Parathyroid adenoma (tissue), 2 donors: Measurements from ENCODE around the gene SMPDL3B.
"Not testable (repeated sequence)": the region's sequence is repeated elsewhere in the genome, so short reads cannot be mapped to it uniquely, and the experiment has no call there.

Experiments used
- H2AFZ ChIP-seq: fragments of 300-600 bp; sonication (generic); one replicate; pipeline ENCODE4 v1.7.0; 2017; ENCODE audit warnings: antibody characterized with exemption, mild to moderate bottlenecking
- H3K27ac ChIP-seq: fragments of 300-600 bp; sonication (generic); one replicate; pipeline ENCODE4 v1.7.0; 2017
- H3K27me3 ChIP-seq: fragments of 300-600 bp; sonication (generic); one replicate; pipeline ENCODE4 v1.7.0; 2017; ENCODE audit warnings: low read length; ENCODE audit not compliant: control insufficient read depth, insufficient read depth
- H3K36me3 ChIP-seq: fragments of 300-600 bp; sonication (generic); one replicate; pipeline ENCODE4 v1.7.0; 2017; ENCODE audit warnings: low read length; ENCODE audit not compliant: control insufficient read depth, insufficient read depth
- H3K4me1 ChIP-seq: fragments of 300-600 bp; sonication (generic); one replicate; pipeline ENCODE4 v1.7.0; 2017; ENCODE audit warnings: control low read depth
- H3K4me2 ChIP-seq: fragments of 300-600 bp; sonication (generic); one replicate; pipeline ENCODE4 v1.7.0; 2017; ENCODE audit warnings: low read length
- H3K4me3 ChIP-seq: fragments of 300-600 bp; sonication (generic); one replicate; pipeline ENCODE4 v1.7.0; 2017; ENCODE audit warnings: low read depth, low read length
- H3K79me2 ChIP-seq: fragments of 300-600 bp; sonication (generic); one replicate; pipeline ENCODE4 v1.7.0; 2017; ENCODE audit warnings: control low read depth
- H3K9ac ChIP-seq: fragments of 300-600 bp; sonication (generic); one replicate; pipeline ENCODE4 v1.7.0; 2017; ENCODE audit warnings: mild to moderate bottlenecking
- H3K9me3 ChIP-seq: fragments of 300-600 bp; sonication (generic); one replicate; pipeline ENCODE4 v1.7.0; 2017; ENCODE audit warnings: low read length; ENCODE audit not compliant: control insufficient read depth
- TF ChIP-seq, protein P1 (sequence below): fragments of 300-600 bp; sonication (generic); IDR thresholded peaks from one replicate; pipeline ENCODE4 v1.7.0; 2017; ENCODE audit warnings: antibody characterized with exemption, mild to moderate bottlenecking
- donor health status: primary hyperparathyroidism.

SMPDL3B gene

DNA sequence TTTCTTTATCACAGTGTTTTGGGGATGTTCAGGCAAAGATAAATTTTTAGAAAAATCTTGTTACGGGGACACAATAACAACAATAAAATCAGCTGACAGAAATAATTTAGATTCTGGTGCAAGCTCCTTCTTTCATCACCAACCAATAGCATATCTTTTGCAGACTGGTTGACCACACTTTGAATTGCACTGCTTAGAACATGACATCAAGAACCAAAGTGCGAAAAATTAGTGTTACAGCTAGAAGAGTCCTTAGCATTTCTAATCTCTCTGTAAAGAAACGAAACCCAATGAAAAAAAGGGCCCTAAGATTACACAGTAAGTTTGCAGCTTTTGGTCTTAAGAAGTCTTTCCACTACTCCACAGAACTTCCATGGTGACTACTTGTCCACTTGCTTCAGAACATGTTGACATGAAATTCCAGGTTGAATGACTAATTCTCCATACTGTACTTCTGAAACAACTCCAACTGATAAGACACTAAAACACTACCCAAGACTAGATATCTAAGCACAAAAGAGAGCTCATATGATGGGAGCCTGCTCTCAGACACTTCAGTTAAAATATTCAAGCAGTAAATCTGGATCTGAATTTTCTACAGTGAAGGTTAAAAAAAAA lies 56.2 kb downstream of the SMPDL3B start:
- H3K4me1 ChIP-seq, result no peaks in the 10 kb centered on the region
- no peak overlapping the region for H3K4me3 ChIP-seq
- TF ChIP-seq, protein P1, sequence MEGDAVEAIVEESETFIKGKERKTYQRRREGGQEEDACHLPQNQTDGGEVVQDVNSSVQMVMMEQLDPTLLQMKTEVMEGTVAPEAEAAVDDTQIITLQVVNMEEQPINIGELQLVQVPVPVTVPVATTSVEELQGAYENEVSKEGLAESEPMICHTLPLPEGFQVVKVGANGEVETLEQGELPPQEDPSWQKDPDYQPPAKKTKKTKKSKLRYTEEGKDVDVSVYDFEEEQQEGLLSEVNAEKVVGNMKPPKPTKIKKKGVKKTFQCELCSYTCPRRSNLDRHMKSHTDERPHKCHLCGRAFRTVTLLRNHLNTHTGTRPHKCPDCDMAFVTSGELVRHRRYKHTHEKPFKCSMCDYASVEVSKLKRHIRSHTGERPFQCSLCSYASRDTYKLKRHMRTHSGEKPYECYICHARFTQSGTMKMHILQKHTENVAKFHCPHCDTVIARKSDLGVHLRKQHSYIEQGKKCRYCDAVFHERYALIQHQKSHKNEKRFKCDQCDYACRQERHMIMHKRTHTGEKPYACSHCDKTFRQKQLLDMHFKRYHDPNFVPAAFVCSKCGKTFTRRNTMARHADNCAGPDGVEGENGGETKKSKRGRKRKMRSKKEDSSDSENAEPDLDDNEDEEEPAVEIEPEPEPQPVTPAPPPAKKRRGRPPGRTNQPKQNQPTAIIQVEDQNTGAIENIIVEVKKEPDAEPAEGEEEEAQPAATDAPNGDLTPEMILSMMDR, result no peak
- H3K36me3 ChIP-seq, result no peaks in the 10 kb centered on the region
- H3K27me3 ChIP-seq, result no peaks in the 10 kb centered on the region
- no peak overlapping the region for H3K9ac ChIP-seq
- no peak overlapping the region for H3K27ac ChIP-seq
- no peak overlapping the region for H2AFZ ChIP-seq
- H3K79me2 ChIP-seq, result no peaks in the 10 kb centered on the region
- H3K4me2 ChIP-seq, result no peak overlapping the region
- no peaks in the 10 kb centered on the region for H3K9me3 ChIP-seq

DNA sequence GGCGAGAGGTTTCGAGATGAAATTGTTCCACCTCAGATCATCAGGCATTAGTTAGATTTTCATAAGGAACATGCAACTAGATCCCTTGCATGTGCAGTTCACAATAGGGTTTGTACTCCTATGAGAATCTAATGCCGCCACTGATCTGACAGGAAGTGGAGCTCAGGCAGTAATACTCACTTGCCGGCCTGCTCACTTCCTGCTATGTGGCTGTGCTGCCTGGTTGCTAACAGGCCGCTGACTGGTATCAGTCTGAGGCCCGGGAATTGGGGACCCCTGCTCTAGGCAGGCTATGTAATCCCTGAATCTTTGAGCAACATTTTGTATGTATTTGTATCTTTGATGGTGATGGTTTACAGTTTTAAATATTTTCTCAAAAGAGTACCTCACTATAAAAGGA lies 57.5 kb downstream of the SMPDL3B start:
- Histone ChIP-seq H3K4me1 (no peaks in the 10 kb centered on the region), H3K4me3 (no peak overlapping the region), H3K27me3 (no peaks in the 10 kb centered on the region), H3K79me2 (no peaks in the 10 kb centered on the region), H3K36me3 (no peaks in the 10 kb centered on the region), H2AFZ (no peak overlapping the region), H3K27ac (no peak overlapping the region), H3K4me2 (no peak overlapping the region), H3K9me3 (no peaks in the 10 kb centered on the region), H3K9ac (no peak overlapping the region)
- TF ChIP-seq, protein P1, result no peak

DNA sequence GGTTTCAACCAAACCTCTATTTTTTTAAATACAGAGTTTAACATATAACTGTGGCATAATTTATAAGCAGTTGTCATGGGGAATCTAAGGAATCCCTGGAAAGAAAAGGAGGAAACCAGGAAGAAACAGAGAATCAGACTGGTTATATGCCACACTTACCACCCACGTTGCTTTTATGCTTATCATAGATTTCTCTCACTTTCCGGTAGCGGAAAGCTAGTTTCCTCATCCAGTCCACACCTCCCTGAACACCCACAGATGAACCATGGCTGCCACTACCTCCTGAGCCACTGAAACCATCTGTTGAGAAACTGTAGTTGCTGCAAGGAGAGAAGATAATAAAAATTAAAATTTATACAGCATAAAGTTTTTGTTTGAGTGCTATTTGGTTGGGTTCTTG lies 58.4 kb downstream of the SMPDL3B start:
- no peaks in the 10 kb centered on the region for H3K27me3 ChIP-seq
- no peaks in the 10 kb centered on the region for H3K9me3 ChIP-seq
- no peaks in the 10 kb centered on the region for H3K79me2 ChIP-seq
- H3K4me1 ChIP-seq, result no peaks in the 10 kb centered on the region
- TF ChIP-seq, protein P1, result no peak
- no peak overlapping the region for H3K4me2 ChIP-seq
- H3K36me3 ChIP-seq, result no peaks in the 10 kb centered on the region
- no peak overlapping the region for H3K9ac ChIP-seq
- H3K4me3 ChIP-seq, result no peak overlapping the region
- no peak overlapping the region for H3K27ac ChIP-seq
- no peak overlapping the region for H2AFZ ChIP-seq

DNA sequence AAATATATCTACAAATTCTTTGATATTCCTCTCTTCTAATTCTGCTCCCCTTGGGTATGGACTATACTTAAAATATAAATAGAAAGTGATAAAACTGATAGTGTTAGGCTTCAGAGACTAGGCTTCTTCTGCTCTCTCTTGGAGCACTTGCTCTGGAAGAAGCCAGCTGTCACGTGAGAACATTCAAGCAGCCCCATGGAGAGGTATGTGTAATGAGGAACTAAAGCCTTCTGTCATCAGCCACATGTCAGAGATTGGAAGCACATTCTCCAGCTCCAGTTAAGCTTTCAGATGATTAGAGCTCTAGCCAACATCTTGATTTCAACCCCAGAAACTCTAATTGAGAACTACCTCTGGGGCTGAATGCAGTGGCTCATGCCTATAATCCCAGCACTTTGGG lies 59.3 kb downstream of the SMPDL3B start:
- no peaks in the 10 kb centered on the region for H3K4me1 ChIP-seq
- H3K27ac ChIP-seq, result no peak overlapping the region
- no peak overlapping the region for H3K9ac ChIP-seq
- H3K9me3 ChIP-seq, result no peaks in the 10 kb centered on the region
- no peaks in the 10 kb centered on the region for H3K79me2 ChIP-seq
- no peak overlapping the region for H2AFZ ChIP-seq
- H3K4me3 ChIP-seq, result no peak overlapping the region
- no peaks in the 10 kb centered on the region for H3K27me3 ChIP-seq
- H3K36me3 ChIP-seq, result no peaks in the 10 kb centered on the region
- no peak overlapping the region for H3K4me2 ChIP-seq
- TF ChIP-seq, protein P1, result no peak

DNA sequence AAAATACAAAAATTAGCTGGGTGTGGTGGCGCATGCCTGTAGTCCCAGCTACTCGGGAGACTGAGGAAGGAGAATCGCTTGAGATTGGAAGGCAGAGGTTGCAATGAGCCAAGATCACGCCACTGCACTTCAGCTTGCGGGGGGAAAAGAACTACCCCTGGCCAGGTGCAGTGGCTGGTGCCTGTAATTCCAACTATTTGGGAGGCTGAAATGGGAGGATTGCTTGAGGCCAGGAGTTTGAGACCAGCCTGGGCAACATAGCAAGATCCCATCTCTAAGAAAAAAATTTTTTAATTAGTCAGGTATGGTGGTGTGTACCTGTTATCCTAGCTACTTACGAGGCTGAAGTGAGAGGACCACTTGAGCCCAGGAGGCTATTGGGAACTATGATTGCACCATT lies 59.7 kb downstream of the SMPDL3B start:
- H3K27me3 ChIP-seq, H3K4me3 ChIP-seq, H2AFZ ChIP-seq, H3K27ac ChIP-seq, H3K9me3 ChIP-seq, H3K9ac ChIP-seq, H3K79me2 ChIP-seq, H3K4me2 ChIP-seq, H3K36me3 ChIP-seq, H3K4me1 ChIP-seq: not testable (repeated sequence)
